Measurements from ENCODE around the gene CCDC136.

CCDC136 gene

DNA sequence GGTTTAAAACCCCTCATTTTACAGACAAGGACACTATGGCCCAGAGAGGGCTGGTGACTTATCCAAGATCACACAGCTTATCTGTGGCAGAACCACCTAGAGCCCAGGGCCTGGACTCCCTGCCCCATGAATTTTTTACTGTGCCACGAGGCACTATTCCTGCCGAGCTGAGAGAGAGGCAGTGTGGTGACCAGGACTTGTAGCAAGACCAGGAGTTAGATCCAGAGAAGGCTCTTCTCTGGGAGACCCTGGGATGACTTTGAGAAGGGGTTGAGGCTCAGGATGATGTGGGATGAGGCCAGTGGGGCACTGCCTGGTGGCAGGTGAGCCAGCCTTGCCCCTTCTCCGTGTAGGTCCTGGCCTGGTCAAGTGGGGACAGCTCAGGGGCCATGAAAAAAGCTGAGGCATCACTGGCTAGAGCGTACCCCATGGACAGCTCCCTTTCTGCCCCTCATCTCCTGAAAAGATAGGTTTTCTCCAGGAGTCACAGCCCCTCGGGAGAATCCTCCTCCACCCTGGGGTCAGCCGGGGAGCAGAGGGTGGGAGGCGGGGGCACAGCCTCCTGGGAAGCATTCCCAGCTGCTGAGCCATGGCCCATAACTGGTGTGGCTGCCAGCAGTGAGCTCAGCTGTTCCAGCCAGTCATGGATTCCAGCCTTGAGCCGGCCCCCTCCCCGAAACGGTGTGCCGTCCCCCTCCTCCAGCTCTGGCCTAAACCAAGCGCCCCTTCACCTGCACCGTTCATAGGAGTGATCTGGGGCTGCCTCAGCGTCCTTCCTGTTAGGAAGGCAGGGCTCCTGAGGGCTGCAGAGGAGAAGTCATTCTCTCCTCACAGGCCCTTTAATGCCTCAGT lies 44.2 kb downstream of the CCDC136 start:
- no peak overlapping the region for H3K9ac ChIP-seq
- peaks cover 10% of the 10 kb centered on the region for H3K4me1 ChIP-seq
- TF ChIP-seq, protein P1, sequence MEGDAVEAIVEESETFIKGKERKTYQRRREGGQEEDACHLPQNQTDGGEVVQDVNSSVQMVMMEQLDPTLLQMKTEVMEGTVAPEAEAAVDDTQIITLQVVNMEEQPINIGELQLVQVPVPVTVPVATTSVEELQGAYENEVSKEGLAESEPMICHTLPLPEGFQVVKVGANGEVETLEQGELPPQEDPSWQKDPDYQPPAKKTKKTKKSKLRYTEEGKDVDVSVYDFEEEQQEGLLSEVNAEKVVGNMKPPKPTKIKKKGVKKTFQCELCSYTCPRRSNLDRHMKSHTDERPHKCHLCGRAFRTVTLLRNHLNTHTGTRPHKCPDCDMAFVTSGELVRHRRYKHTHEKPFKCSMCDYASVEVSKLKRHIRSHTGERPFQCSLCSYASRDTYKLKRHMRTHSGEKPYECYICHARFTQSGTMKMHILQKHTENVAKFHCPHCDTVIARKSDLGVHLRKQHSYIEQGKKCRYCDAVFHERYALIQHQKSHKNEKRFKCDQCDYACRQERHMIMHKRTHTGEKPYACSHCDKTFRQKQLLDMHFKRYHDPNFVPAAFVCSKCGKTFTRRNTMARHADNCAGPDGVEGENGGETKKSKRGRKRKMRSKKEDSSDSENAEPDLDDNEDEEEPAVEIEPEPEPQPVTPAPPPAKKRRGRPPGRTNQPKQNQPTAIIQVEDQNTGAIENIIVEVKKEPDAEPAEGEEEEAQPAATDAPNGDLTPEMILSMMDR (IDR thresholded peaks at IDR 0.05) = no peak
- H3K27me3 ChIP-seq (ENCODE audit: control insufficient read depth, insufficient read depth, low read length) = no peaks in the 10 kb centered on the region
- H3K36me3 ChIP-seq (ENCODE audit: control insufficient read depth, insufficient read depth, low read length) = no peaks in the 10 kb centered on the region
- H3K27ac ChIP-seq = no peak overlapping the region
- H3K79me2 ChIP-seq = no peaks in the 10 kb centered on the region
- no peaks in the 10 kb centered on the region for H3K9me3 ChIP-seq (ENCODE audit: control insufficient read depth, low read length)
- H3K4me2 ChIP-seq (ENCODE audit: low read length) = no peak overlapping the region
- H3K4me3 ChIP-seq (ENCODE audit: low read depth, low read length) = no peak overlapping the region
- no peak overlapping the region for H2AFZ ChIP-seq

DNA sequence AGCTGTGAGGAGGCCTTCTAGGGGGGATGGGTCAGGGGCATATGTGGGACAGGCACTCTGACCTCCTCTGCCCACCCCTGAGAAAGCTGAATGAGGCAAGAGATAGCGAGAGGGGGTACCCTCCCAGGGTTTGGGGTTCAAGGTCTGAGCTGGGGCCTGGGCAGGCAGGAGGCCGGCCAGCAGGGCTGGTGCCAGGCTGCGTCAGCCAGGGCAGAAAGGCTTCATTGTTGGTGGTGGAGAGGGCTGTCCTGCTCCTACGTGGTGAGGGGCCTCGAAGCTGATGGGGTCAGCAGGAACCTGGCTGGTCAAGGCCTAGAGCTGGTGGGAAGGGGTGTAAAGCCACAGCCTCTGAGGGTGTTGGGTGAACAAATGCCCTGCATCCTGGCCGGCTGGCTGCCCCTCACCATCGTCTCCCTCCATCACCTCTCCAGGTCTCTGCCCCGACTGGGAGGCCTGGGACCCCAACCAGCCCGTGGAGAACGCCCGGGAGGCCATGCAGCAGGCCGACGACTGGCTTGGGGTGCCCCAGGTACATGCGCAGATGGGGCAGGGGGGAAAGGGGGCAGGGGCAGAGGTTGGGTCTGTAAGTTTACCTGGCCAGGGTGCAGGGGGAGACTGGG lies 45.1 kb downstream of the CCDC136 start:
- Histone ChIP-seq H3K9ac (no peak overlapping the region), H3K79me2 (no peaks in the 10 kb centered on the region), H3K9me3 (ENCODE audit: control insufficient read depth, low read length) (no peaks in the 10 kb centered on the region), H3K36me3 (ENCODE audit: control insufficient read depth, insufficient read depth, low read length) (no peaks in the 10 kb centered on the region), H3K4me2 (ENCODE audit: low read length) (no peak overlapping the region), H2AFZ (no peak overlapping the region), H3K27me3 (ENCODE audit: control insufficient read depth, insufficient read depth, low read length) (no peaks in the 10 kb centered on the region), H3K27ac (no peak overlapping the region), H3K4me3 (ENCODE audit: low read depth, low read length) (no peak overlapping the region), H3K4me1 (peaks cover 7% of the 10 kb centered on the region)
- TF ChIP-seq, protein P1 (IDR thresholded peaks at IDR 0.05) = no peak

DNA sequence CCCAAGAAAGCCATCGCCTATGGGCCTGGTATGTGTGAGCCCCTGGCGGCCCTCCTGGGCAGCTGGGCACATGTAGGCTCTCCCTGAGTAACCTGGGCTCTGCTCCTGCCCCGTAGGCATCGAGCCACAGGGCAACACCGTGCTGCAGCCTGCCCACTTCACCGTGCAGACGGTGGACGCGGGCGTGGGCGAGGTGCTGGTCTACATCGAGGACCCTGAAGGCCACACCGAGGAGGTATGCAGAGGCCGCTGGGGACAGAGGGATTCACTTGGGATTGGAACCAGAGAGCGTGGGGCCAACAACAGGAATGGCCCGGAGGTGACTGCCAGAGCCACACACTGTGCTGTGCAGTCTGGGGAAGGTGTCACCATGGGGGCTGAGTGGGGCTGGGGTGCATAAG lies 45.8 kb downstream of the CCDC136 start:
- no peak overlapping the region for H2AFZ ChIP-seq
- no peaks in the 10 kb centered on the region for H3K9me3 ChIP-seq (ENCODE audit: control insufficient read depth, low read length)
- H3K79me2 ChIP-seq = no peaks in the 10 kb centered on the region
- H3K9ac ChIP-seq = no peak overlapping the region
- no peaks in the 10 kb centered on the region for H3K27me3 ChIP-seq (ENCODE audit: control insufficient read depth, insufficient read depth, low read length)
- TF ChIP-seq, protein P1 (IDR thresholded peaks at IDR 0.05) = no peak
- H3K36me3 ChIP-seq (ENCODE audit: control insufficient read depth, insufficient read depth, low read length) = no peaks in the 10 kb centered on the region
- peaks cover 4% of the 10 kb centered on the region for H3K4me1 ChIP-seq
- H3K4me2 ChIP-seq (ENCODE audit: low read length) = no peak overlapping the region
- no peak overlapping the region for H3K4me3 ChIP-seq (ENCODE audit: low read depth, low read length)
- H3K27ac ChIP-seq = no peak overlapping the region

DNA sequence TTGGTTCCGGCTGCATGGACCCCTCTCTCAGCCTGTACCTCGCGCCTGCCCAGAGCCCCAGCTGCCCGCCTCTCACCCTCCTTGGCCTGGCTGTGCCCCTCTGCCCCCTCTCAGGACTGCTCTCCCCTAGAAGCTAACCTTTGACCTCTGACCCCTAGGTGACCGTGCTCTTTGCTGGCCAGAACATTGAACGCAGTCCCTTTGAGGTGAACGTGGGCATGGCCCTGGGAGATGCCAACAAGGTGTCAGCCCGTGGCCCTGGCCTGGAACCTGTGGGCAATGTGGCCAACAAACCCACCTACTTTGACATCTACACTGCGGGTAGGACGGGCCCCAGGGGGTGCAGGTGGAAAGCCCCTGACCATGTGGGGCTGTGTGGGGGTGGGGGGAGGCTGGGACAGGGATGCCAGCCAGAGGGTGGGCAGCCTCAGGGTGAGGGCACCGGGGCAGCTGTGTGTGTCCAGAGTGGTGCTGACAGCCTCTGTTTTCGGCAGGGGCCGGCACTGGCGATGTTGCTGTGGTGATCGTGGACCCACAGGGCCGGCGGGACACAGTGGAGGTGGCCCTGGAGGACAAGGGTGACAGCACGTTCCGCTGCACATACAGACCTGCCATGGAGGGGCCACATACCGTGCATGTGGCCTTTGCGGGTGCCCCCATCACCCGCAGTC lies 46.5 kb downstream of the CCDC136 start:
- H3K36me3 ChIP-seq (ENCODE audit: control insufficient read depth, insufficient read depth, low read length) = no peaks in the 10 kb centered on the region
- H3K4me1 ChIP-seq = peaks cover 3% of the 10 kb centered on the region
- no peak overlapping the region for H2AFZ ChIP-seq
- no peaks in the 10 kb centered on the region for H3K79me2 ChIP-seq
- no peak overlapping the region for H3K4me3 ChIP-seq (ENCODE audit: low read depth, low read length)
- no peak overlapping the region for H3K27ac ChIP-seq
- no peak overlapping the region for H3K4me2 ChIP-seq (ENCODE audit: low read length)
- TF ChIP-seq, protein P1 (IDR thresholded peaks at IDR 0.05) = no peak
- H3K27me3 ChIP-seq (ENCODE audit: control insufficient read depth, insufficient read depth, low read length) = no peaks in the 10 kb centered on the region
- H3K9me3 ChIP-seq (ENCODE audit: control insufficient read depth, low read length) = no peaks in the 10 kb centered on the region
- no peak overlapping the region for H3K9ac ChIP-seq

Data from parathyroid adenoma (tissue), 2 donors.